ENCODE data around the gene GATD1. TPM values are rescaled to one million over a fixed set of nuclear protein-coding genes. Genes with fewer than 3 reads are reported as not detected.

Gene GATD1
- total RNA-seq, 1 experiment from 2014 or later: 27.5 TPM

GRCh38 chr11:788009-788640 is 10.8 kb upstream of the GATD1 start:
- in situ Hi-C loops (cut with HindIII; ENCODE audit: low pct_unique_long_range_greater_than_20kb, low sequenced_read_pairs): no loop called here
- DNase-seq (ENCODE audit: low read depth): no peak

DNA sequence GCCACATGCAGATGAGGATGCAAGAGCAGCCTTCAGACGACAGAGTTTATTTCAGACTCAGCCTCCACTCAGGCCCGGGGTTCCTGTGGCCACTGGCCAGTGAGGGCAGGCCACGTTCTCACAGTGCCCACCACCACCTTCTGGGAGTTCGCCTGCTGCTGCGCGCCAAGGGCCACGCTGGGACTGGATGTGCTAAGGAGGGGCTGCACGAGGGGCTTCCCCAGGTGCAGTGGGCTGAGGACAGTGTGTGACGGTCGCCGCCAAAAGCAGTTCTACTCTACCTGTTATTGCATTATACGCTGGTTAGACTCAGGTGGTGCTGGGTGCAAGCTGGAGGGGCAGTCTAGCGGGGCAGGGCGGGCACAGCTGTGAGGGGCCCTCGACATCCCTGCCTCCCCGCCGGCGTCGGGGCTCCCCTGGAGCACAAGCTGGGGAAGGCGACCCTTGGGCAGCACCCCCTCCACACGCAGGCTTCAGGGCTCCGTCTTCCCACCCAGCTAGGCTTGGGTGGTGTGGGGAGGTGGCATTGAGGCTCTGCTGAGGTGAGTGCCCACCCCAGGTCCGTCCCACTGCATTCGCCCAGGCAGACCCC is 9.9 kb upstream of the GATD1 start:
- DNase-seq (ENCODE audit: low read depth): no peak
- in situ Hi-C loops (cut with HindIII; ENCODE audit: low pct_unique_long_range_greater_than_20kb, low sequenced_read_pairs): no loop called here

- DNase-seq (ENCODE audit: low read depth): no peak
- in situ Hi-C loops (cut with HindIII; ENCODE audit: low pct_unique_long_range_greater_than_20kb, low sequenced_read_pairs): no loop called here
Measured at GRCh38 chr11:786235-787083, 9.2 kb upstream of the GATD1 start.

DNA sequence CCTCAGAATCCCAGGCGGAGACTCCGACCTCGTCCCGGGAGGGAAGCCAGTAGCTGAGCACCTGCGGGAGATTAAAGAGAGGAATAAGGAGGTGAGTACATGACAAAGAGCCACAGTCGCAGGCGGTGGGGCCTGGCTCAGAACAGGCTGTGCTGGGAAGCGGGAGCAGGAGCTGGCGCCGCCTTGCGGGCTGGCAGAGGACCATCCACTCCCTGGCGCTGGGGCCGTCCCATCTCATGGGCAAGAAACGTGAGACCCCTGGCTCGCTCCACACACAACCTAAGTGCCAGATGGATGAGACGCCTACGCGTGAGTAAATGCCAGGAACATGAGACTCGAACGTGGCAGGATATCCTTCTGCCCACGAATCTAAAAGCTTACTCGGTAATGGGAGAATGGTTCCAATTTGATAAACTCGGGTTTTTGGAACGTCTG is 6.3 kb upstream of the GATD1 start:
- DNase-seq (ENCODE audit: low read depth): no peak
- in situ Hi-C loops (cut with HindIII; ENCODE audit: low pct_unique_long_range_greater_than_20kb, low sequenced_read_pairs): no loop called here

DNA sequence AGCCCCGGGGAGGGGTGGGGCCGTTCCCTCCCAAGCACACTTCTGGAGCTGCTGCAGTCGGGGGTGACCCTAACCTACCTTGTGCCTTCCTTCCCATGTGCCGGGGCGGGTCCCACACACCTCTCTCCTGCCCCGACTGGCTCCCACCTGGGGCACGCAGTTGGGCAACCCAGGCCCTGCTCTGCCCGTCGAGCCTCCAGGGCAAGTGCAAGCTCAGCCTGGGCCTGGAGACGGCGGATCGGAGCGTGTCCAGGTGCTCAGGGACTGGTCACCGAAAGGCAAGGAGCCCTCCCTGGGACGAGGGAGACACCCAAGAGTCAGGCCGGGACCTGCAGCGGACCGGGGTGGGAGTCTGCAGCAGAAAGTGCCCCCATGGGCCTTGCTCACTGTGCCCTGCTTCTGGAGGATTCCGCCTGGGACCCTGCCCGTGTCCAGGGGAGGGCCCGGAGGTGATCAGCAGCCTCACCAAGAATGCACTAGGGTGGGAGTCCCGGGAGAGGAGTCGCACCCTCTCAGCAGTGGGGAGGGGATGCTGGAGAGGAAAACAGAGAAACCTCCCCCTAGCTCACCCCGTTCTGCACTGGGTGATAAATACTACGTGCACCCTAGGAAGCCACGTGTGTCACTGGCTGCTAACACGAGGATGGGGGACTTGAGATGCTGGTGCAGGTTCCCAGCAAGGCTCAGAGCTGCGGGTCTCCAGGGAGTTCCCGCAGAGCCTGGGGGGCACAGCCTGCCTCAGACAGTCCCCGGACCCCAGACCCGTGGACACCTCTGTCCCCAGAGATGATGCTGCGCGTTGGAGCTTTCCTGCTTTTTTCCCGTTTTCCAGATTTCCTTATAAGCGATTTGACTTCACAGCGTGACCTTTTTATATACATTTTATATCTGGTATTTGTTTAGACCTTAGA is 5.2 kb upstream of the GATD1 start:
- no peak for DNase-seq (ENCODE audit: low read depth)
- in situ Hi-C loops (cut with HindIII; ENCODE audit: low pct_unique_long_range_greater_than_20kb, low sequenced_read_pairs): no loop called here

DNA sequence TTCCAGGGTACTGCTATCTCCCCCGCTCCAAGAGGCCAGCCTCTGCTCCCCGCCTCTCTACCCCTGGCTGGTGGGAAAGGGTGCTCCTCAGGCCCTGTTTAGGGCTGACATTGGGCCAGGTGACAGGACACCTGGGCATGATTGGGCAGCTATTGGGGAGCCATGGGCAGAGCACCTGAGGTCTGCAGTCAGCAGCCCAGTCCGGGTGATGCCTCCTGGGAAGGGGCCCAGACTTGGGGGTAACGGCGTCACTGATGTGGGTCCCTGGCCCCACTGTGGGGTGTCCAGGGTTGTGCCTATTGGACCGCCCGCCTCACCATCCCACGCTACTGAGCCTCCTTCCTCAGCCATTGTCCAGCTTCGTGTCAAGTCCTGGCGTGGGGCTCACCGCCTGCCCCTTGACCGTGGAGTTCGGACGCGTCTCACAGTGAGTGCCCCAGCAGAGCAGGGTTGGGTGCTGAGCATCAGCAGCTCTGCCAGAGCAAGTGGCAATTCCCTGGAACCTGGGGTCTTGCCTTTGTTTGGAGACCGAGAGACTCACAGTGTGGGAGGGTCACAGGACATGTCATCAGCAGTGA is 2.8 kb upstream of the GATD1 start:
- no peak for DNase-seq (ENCODE audit: low read depth)
- in situ Hi-C loops (cut with HindIII; ENCODE audit: low pct_unique_long_range_greater_than_20kb, low sequenced_read_pairs): no loop called here

DNA sequence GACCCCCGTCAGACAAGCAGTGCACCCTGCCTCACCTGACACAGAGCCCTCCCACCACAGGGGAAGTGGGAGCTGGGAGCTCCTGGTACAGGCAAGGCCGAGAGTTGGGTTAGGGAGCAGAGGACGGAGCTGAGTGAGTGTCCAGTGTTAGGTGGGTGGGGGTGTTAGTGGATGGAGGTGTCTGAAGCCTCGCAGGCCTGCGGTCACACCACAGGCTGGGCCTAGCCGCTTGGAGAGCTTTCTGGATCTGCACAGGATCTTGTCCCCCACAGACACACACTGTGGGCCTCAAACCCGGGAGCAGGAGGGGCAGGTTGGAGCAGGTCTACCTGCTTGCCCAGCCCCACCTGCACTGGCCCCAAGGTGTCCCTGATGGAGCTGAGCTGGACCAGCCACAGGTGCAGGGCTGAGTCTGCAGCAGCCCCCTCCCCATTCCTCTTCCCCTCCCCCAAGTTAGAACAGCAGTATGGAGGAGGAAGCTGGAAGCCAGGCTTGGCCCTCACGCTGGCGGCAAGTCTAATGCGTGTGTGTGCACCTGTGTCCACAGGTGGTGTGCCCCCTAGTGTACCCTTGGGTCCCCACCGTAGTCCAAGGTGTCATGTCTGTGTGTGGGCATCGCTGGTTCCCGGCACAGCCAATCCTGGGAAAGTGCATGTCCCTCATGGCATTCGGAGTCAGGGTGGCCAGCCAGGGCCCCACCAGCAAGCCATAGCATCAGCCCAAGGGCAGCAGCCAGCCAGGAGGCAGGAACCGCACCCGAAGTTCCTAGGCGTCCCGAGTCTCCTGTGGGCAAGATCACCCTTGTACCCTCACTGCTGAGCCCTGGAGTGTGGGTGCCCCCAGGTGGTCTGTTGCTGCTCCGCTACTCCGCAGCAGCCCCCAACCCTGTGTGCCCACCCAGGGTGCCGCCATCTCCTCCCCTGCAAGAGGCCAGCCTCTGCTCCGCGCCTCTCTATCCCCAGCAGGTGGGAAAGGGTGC is 2.0 kb upstream of the GATD1 start:
- in situ Hi-C loops (cut with HindIII; ENCODE audit: low pct_unique_long_range_greater_than_20kb, low sequenced_read_pairs): no loop called here

GRCh38 chr11:776561-777287 is 563 bp downstream of the GATD1 start:
- peak; percentile 15 for DNase-seq (ENCODE audit: low read depth)
- in situ Hi-C loops (cut with HindIII; ENCODE audit: low pct_unique_long_range_greater_than_20kb, low sequenced_read_pairs): no loop called here

More for the DNA sequence above, 2.0 kb upstream of the GATD1 start:
- no peak for DNase-seq (ENCODE audit: low read depth)

GRCh38 chr11:776263-776560 is 1.1 kb downstream of the GATD1 start:
- in situ Hi-C loops (cut with HindIII; ENCODE audit: low pct_unique_long_range_greater_than_20kb, low sequenced_read_pairs): no loop called here
- no peak for DNase-seq (ENCODE audit: low read depth)

- no peak for DNase-seq (ENCODE audit: low read depth)
- in situ Hi-C loops (cut with HindIII; ENCODE audit: low pct_unique_long_range_greater_than_20kb, low sequenced_read_pairs): no loop called here
Measured at GRCh38 chr11:774873-775592, 2.3 kb downstream of the GATD1 start.

GRCh38 chr11:773830-774229 is 3.5 kb downstream of the GATD1 start:
- in situ Hi-C loops (cut with HindIII; ENCODE audit: low pct_unique_long_range_greater_than_20kb, low sequenced_read_pairs): no loop called here
- DNase-seq (ENCODE audit: low read depth): no peak

DNA sequence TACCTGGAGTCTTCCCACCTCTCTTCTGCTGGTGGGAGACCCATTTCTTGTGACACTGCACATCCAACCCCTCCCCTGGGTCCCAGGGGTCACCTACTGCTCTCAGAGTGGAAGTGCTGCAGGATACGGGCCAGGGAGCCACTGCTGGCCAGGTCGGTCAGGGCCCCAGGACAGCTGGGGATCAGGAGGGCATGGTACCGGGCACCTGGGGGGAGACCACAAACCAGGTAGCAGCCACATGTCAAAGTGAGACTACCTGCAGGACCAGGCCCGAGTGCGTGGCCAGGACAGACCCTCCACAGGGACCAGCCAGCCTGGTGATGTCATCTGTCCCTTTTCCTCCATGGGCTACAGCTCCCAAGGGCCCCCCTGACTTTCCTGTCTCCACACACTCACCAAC is 3.9 kb downstream of the GATD1 start:
- DNase-seq (ENCODE audit: low read depth): no peak
- in situ Hi-C loops (cut with HindIII; ENCODE audit: low pct_unique_long_range_greater_than_20kb, low sequenced_read_pairs): no loop called here

GRCh38 chr11:772429-773390 is 4.6 kb downstream of the GATD1 start:
- DNase-seq (ENCODE audit: low read depth): no peak
- in situ Hi-C loops (cut with HindIII; ENCODE audit: low pct_unique_long_range_greater_than_20kb, low sequenced_read_pairs): no loop called here

DNA sequence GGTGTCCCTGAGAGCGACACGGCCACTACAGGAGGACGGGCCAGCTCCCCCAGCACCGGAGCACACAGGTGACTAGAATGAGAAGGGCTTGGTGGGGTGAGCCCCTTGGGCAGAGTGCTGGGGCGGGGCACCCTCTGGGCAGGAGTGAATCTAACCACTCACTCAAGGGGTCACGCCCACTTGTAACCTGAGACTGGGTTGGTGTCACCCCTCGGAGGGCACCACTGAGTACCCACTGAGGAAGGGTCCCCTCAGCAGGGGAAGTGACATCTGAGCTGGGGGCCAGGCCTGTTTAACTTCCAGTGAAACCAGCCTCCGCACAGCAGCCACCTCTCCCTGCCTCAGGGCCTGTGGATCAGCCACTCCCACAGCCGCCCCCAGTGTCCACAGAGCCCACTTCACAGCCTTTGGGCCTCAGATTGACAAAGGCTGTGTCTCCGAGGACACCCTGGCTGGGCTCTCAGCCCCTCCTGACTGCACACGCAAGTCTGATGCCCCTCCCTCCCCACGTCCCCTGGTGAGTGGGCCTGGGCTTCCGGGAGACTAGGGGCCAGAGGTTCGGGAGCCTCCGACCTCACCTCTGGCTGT is 5.6 kb downstream of the GATD1 start:
- in situ Hi-C loops (cut with HindIII; ENCODE audit: low pct_unique_long_range_greater_than_20kb, low sequenced_read_pairs): no loop called here
- no peak for DNase-seq (ENCODE audit: low read depth)

Measured in Caki2 (cell line).